T-helper 2 cell treated with Interferon-gamma antibody and Interleukin-4, amounts not matched to agents 100 ng/mL and 5 ng/mL, for 36 hours (primary cell): ENCODE results near the gene PPEF2. TPM values are rescaled to one million over a fixed set of nuclear protein-coding genes. Genes with fewer than 3 reads are reported as not detected.

Source experiments
- intact Hi-C: fragments of 100-400 bp; cut with micrococcal nuclease; formaldehyde crosslinking; loops from one replicate; pipeline ENCODE4 v1.15.1; 2023
- total RNA-seq: library from RNA; stranded (reverse); gene quantifications from 2 replicates; pipeline ENCODE4 v1.2.3, GENCODE V29; 2022

Gene PPEF2
- total RNA-seq, 1 donor from 2014 or later = 0.07 TPM

GRCh38 chr4:75895744-75896314 is 6.4 kb downstream of the PPEF2 start:
- intact Hi-C loops = loop anchor here (1.0 to 2.0 kb wide), 2 partner anchors 45 to 171 kb away; partner anchors contain the start of gene NAAA

DNA sequence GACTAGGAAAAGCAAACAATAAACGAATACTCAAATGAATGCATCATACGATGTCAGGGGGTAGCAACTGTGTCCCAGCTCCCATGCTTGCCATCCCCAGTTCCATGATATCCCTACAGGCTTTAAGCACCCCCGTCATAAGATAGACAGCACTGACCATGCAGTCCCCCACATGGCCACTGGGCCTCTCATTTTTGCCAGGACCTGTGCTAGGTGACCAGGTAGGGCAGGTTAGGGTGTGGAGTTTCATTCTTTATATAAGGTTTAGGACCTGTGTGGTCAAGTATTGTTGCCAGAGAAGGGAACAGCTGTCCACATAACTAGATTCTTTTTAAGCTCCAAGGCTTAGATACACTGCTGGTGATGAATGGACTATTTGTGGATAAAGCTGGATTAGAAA is 9.7 kb downstream of the PPEF2 start:
- intact Hi-C loops = no loop called here

DNA sequence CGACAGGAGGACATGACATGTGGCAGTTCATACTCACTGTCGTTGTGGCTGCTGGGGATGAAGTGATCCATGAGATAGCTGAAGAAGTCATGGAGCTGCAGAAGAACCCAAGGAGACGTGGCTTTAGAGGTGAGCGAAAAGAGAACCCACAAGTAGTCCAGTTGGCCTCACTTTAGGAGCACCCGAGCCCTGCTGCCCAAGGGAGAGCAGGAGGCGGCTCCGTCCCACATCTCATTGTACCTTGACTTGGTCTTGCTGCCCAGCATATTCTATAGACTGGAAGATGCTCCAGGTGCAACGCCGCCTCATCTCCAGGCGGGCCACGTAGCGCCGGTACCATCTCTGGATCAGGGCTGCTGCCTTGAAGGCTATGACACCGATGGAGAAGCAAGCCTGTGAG is 10.6 kb downstream of the PPEF2 start:
- intact Hi-C loops = no loop called here

- intact Hi-C loops = no loop called here
These were observed 12.6 kb downstream of the PPEF2 start for GRCh38 chr4:75889537-75890199.

- intact Hi-C loops = no loop called here
These were observed 16.1 kb downstream of the PPEF2 start for GRCh38 chr4:75886104-75886503.

- intact Hi-C loops = no loop called here
These were observed 20.8 kb downstream of the PPEF2 start for GRCh38 chr4:75881476-75881875.

- intact Hi-C loops = no loop called here
These were observed 22.0 kb downstream of the PPEF2 start for GRCh38 chr4:75880278-75880677.

GRCh38 chr4:75878246-75878756 is 24.0 kb downstream of the PPEF2 start:
- intact Hi-C loops = no loop called here

DNA sequence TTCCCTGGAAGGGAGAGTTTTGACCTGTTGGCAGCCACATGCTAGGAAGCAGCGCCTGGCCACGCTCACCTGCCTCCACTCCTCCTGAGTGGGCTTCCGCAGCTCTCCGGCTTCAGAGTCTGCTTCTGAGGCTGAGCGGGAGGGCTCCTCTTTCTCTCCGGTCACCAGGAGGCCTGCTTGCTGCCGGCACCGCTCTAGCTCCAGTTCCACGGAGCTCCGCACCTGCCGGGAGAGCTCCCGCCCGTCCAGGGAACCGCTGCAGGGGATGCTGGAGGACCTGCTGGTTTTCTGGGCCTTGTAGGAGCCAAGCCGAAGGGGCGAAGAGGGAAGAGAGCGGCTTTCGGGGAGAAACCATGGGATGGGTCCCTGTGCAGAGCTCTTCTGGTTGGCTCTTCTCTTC is 26.0 kb downstream of the PPEF2 start:
- intact Hi-C loops = no loop called here

GRCh38 chr4:75869100-75869499 is 33.2 kb downstream of the PPEF2 start:
- intact Hi-C loops = no loop called here

GRCh38 chr4:75867130-75867529 is 35.1 kb downstream of the PPEF2 start:
- intact Hi-C loops = no loop called here

GRCh38 chr4:75860606-75861005 is 41.6 kb downstream of the PPEF2 start:
- intact Hi-C loops = no loop called here

- intact Hi-C loops = no loop called here
These were observed 43.5 kb downstream of the PPEF2 start for GRCh38 chr4:75858721-75859120.

DNA sequence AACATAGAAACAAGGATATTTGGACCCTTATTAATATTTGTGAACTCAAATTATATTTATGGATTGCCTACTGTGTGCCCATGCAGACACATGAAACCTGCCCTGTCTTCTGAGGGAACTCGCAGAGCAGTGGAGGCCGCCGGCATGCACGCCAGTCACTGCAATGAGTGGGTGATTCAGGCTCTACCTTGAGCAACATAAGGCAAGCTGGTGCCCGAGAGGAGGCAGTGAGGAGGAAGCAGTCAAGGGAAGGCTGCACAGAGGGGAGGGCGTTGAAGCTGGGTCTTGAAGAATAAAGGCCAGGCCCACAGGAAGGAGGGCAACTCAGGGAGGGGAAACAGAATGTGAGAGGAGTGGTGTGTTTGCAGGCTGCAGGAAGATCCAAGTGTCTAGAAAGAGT is 52.8 kb downstream of the PPEF2 start:
- intact Hi-C loops = loop anchor here (5.0 to 10.0 kb wide), 2 partner anchors 127 to 195 kb away; partner anchors contain the start of gene USO1

DNA sequence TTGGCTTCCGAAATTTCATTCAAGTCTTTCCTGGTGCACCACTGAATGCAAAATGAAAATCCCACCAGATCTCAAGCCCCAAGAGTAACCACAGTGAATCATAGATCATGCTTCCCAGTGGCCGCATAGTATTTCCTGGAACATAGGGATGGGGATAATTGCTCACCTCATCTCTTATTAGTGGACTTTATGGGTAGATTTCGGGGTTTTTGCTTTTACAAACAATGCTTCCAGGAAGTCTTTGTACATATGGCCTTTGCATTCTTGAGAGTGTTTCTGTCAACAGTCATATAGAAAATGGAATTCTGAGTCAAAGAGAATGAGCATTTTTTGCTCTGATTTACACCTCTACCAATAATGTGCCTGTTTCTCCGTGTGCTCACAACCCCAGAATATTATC is 53.4 kb downstream of the PPEF2 start:
- intact Hi-C loops = loop anchor here (5.0 to 10.0 kb wide), 2 partner anchors 127 to 194 kb away; partner anchors contain the start of gene USO1

DNA sequence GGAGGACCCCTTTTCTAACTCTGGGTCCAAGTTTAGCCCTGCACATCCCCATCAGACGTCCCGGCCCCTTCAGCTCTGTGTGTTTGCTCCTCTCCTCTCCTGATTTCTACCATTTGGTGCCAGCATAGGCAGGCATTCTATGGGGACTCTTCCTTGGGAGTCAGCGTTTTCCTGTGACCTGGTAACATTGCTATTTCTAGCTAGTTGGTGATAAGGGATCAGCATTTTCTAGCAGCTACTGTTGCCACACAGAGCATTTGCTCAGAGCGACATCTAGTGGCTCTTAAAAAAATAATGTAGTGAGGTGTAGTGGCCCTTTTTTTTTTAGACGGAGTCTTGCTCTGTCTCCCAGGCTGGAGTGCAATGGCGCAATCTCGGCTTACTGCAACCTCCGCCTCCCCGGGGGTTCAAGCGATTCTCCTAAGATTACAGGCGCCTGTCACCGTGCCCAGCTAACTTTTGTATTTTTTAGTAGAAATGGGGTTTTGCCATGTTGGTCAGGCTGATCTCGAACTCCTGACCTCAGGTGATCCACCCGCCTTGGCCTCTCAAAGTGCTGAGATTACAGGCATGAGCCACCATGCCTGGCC is 54.0 kb downstream of the PPEF2 start:
- intact Hi-C loops = loop anchor here (5.0 to 10.0 kb wide), 2 partner anchors 126 to 193 kb away; partner anchors contain the start of gene USO1

DNA sequence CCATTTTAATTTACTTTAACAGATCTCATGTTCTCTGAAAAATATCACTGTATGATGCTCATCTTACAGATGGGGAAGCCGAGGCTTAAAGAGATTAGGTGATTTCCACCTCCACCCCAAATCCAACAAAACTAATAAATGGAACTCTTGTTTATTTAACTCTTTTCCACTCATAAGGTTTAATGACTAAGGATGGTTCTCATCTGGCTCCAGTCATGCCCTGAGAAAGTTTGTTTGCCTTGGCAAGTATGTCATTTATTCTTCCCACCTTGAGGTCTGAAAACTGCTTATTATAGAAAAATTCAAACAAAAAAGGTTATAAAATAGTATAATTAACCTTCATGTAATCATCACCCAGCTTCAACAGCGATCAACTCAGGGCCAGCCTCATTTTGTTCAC is 56.3 kb downstream of the PPEF2 start:
- intact Hi-C loops = loop anchor here (5.0 to 10.0 kb wide), 2 partner anchors 124 to 191 kb away; partner anchors contain the start of gene USO1

GRCh38 chr4:75844151-75844662 is 58.0 kb downstream of the PPEF2 start:
- intact Hi-C loops = loop anchor here (10.0 kb wide), 1 partner anchor 189 kb away; no protein-coding TSS in a partner anchor

- intact Hi-C loops = loop anchor here (10.0 kb wide), 1 partner anchor 189 kb away; no protein-coding TSS in a partner anchor
These were observed 58.7 kb downstream of the PPEF2 start for GRCh38 chr4:75843596-75843995.

DNA sequence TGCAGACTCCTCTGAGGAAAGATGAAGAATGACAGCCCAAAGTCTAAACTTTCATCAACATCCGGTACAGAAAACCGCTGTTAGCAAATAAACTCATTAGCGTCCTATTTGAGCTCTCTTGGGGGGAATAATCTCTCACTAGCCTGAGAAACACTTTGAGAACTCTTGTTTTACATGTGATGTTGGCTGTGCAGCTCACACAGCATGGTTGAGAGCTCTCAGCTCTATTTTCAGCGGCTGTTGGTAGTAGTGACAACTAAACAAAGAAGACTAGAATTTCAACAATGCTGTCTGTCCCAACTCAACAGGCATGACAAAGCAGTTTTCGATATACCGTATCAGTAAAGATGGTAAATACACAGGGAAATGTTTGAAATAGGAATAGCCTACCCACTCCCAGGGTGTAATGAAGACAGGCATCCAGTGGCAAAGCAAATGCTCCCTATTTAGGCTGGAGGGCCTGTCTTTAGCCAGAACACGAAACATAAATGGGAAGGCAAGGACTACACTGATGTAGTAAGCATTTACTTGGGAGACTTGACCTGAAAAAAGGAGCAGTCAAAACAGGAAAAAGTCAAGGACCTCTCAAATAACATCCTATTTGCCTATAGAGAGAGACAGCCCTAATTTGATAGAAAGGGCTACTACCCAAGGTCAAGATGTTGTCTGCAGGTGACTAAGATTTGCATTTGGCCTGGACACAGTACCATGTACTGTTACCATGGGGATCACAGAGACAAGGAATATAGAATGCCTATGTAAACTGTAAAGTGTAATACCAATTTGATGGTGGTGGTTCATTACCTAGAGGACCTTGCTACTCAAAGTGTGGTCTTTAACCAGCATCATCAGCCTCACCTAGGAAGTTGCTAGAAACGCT is 60.4 kb downstream of the PPEF2 start:
- intact Hi-C loops = loop anchor here (10.0 kb wide), 1 partner anchor 187 kb away; no protein-coding TSS in a partner anchor

DNA sequence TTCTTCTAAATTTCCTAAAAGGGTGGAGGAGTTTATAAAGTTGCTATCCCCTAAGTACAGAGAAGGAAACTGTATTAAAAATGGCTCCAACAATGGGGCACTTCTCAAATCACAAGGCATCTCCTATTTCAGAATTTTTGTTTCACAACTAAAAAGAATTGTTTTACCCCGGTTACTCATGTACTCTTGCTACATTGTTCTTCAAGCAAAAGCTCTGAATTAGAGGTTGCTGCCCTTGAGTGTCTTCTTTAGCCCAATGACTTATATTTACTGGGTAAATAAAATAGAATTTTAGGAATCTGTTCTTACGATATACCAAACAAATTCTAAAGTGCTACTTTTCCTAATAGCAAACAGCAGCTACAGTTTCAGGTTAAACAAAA is 67.5 kb downstream of the PPEF2 start:
- intact Hi-C loops = no loop called here
